Adipose tissue (tissue), 3 donors: ENCODE data around the gene UBE2F. TPM values are rescaled to one million over a fixed set of nuclear protein-coding genes. Genes with fewer than 3 reads are reported as not detected.

Experiments
- H3K27ac ChIP-seq: one replicate; pipeline ENCODE4 v1.5.1; 2013; ENCODE audit warnings: low read depth, low read length
- WGBS, 3 donors: extraction: QIAGEN DNeasy Blood & Tissue Kit; methylation state at CpG; one replicate each; pipeline ENCODE4 v1.1.7; 2013; 5-methylcytosine and 5-hydroxymethylcytosine counted together
- polyA plus RNA-seq, 3 donors: library from polyadenylated mRNA; stranded (reverse); fragments of 200-250 nt; gene quantifications; one replicate each; pipeline ENCODE4 v1.2.3, GENCODE V29; 2013
- donor health status: healthy with polysubstance abuse.
- donor health status: Bipolar disorder and iron deficiency.
- donor health status: healthy.

Gene UBE2F
- polyA plus RNA-seq, 3 donors = 46.8 to 72.0 (median 62.9) TPM

DNA sequence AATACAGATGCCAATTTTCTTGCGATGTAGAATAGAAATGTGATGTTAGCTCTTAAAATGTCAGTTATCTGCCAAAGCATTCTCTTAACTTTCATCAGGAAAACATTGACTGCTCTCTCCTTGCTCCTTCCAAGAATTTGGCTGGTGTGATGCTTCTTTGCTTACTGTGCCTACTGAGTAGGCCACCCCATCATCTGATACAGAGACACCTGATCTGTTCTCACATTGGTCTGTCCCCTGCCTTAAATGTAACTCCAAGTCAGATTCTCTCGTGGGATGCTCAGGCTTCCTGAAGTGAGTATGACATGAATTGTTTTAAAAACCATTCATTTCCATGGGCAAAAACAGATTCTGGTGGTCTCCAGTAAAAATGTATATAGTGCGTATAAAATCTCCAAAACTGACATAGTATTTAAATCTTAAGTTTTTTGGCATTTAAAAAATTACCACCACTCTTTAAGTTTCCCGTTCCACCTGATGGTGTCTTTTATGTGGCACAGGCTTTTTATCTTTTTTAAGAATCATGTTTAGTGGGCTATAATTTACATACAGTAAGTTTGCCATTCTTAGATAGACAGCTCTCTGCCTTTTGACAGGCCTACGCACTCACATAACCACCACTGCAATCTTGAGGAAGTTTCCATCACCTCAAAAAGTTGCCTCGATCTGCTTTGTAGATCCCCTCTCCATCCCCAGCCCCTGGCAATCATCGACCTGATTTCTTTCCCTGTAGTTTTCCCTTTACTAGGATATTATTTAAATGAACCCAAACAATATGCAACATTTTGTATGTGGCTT, 36.6 kb downstream of the UBE2F start:
- H3K27ac ChIP-seq = no peak overlapping the region
- 78 to 91% (median 85%) methylated on average over 7 of the region's 7 CpGs for WGBS, 3 donors

- H3K27ac ChIP-seq = no peak overlapping the region
- WGBS, 3 donors = 95 to 97% (median 96%) methylated on average over 3 of the region's 3 CpGs
These were observed 37.4 kb downstream of the UBE2F start for GRCh38 chr2:238004077-238004830.

DNA sequence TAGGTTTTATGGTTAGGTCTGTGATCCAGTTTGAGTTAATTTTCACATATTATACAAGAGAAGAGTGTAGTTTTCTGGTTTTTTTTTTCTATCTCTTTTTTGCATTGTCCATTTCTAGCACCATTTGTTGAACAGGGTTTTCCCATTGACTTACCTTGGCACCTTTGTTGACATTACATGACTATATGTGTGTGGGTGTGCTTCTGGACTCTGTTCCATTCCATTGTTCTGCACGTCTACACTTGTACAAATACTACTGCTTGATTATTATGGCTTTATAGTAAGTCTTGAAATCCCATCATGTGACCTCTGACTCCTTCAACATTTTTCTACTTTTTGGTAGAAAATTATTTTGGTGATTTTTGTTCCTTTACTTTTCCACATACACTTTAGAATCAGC, 38.7 kb downstream of the UBE2F start:
- H3K27ac ChIP-seq = no peak overlapping the region
- WGBS, 3 donors = 42 to 81% (median 74%) methylated on average over 1 of the region's 1 CpG

- H3K27ac ChIP-seq = no peak overlapping the region
These were observed 39.7 kb downstream of the UBE2F start for GRCh38 chr2:238006510-238006909.

DNA sequence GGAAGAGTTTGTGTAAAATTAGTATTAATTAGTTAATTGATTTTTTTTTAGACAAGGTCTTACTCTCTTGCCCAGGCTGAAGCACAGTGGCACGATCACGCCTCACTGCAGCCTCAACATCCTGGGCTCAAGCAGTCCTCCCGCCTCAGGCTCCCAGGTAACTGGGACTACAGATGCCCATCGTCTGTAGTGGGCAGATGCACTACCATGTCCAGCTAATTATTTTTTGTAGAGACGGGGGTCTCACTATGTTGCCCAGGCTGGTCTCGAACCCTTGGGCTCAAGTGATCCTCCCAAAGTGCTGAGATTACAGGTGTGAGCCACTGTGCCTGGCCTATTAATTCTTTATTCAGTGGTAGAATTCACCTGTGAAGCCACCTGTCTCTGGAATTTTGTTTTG, 41.1 kb downstream of the UBE2F start:
- 83 to 96% (median 88%) methylated on average over 6 of the region's 6 CpGs for WGBS, 3 donors
- H3K27ac ChIP-seq = no peak overlapping the region

- no peak overlapping the region for H3K27ac ChIP-seq
- WGBS, 3 donors = 77 to 90% (median 83%) methylated on average over 2 of the region's 2 CpGs
These were observed 42.7 kb downstream of the UBE2F start for GRCh38 chr2:238009563-238009962.

DNA sequence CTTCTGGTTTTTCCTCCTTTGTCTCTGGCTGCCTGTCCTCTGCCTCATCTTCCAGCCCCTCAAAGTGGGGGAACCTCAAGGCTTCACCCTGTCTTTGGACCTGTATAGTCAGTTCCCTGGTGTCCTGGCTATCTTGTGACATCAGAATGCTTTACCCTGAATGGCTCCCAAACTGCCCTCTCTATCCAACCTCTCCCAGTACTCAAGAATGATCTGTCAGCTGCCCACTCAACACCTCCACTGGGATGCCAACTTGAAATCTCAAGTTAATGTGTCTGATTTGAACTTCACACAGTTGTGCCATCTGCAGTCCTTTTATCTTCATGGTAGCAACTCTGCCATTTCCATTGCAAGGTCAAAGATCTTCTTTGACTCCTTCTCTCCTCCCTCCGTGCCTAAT, 43.8 kb downstream of the UBE2F start:
- H3K27ac ChIP-seq = no peak overlapping the region
- 88 to 100% (median 96%) methylated on average over 1 of the region's 1 CpG for WGBS, 3 donors

DNA sequence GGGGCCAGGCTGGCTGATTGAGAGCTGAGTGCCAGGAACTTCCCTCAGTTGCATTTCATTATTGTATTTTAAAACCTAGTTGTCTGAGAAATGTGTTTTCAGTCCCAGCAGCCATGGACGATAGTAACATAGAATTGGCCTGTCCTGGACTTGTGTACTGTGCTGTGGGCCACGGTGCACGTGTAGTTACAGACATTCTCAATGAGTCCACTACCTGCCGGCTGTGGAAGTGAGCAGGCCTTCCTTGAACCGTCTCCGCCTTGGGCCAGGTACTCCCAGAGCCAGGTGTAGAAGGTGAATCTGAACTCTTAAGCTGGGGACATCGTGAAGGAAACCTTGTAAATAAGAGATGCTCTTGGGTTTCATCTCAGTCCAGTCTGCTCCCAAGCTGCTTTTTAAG, 47.0 kb downstream of the UBE2F start:
- no peak overlapping the region for H3K27ac ChIP-seq
- WGBS, 3 donors = 94 to 95% (median 95%) methylated on average over 7 of the region's 7 CpGs

DNA sequence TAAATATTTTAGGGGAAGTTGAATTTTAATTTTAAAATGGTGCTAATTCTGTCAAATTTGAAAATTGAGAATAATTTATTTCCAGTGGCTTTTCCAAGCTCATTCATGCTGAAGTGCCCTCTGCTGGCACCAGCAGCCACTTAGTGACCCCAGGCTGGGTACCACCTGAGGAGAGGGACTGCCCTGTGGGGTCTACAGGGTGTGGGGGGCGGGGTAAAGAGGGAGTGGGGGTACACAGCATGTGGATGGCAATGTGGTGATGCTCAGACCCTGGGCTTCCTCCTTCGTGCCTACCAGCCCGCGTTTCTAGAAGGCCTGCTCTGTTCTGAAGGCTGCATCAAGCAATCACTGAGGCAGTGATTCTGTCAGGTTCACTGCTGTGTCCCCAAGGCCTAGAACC, 48.9 kb downstream of the UBE2F start:
- WGBS, 3 donors = 73 to 96% (median 93%) methylated on average over 4 of the region's 4 CpGs
- no peak overlapping the region for H3K27ac ChIP-seq

GRCh38 chr2:238016526-238016925, 49.7 kb downstream of the UBE2F start:
- WGBS, 3 donors = 82 to 94% (median 91%) methylated on average over 8 of the region's 8 CpGs
- H3K27ac ChIP-seq = no peak overlapping the region

DNA sequence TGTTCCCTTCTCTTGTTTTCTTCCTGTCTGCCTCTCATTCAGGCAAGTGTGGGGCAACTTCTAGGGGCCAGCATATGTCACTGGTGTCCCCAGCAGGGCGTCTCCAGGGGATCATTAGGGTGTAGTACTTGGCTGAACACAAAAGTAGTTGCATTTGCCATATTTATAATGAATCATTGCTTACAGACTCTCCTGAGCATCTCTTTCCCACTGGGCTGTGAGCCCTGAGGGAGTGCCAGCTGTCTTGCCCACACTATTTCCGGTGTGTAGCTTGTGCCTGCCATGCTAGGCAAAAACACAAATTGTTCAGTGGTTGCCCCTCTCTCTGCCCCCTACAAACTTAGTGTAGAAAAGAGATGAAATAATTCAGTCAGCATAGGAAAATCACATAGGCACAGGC, 53.1 kb downstream of the UBE2F start:
- 75 to 96% (median 94%) methylated on average over 2 of the region's 2 CpGs for WGBS, 3 donors
- H3K27ac ChIP-seq = no peak overlapping the region

- WGBS, 3 donors = 88 to 90% (median 89%) methylated on average over 9 of the region's 9 CpGs
- H3K27ac ChIP-seq = no peak overlapping the region
These were observed 54.0 kb downstream of the UBE2F start for GRCh38 chr2:238020816-238021215.

- WGBS, 3 donors = 89 to 96% (median 92%) methylated on average over 4 of the region's 4 CpGs
- H3K27ac ChIP-seq = no peak overlapping the region
These were observed 54.5 kb downstream of the UBE2F start for GRCh38 chr2:238021327-238021726.

DNA sequence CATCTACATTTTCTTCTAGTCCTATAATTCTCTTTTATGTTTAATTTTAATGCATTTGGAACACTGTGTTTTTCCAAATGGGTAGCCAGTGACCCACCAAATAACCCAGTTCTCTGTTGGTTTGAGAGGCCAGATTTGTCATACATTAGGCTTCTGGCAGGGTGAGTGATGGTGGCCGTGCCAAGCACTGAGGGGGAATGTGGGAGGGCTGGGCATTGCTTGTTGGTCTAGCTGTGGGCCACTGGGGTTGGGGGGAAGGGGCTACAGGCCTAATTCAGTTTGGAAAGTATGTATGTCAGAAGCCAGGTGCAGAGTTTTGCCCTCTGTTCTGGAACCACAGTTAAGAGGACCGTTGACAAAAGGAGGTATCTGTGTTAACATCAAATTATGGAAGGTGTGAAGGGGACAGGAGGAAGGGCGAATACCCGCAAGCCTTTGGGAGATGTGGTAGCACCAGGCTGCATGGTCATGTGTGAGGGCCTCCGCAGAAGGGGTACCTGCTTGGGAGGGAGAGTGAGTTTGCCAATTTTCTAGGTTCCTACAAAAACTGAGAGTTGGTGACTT, 55.9 kb downstream of the UBE2F start:
- 91 to 94% (median 92%) methylated on average over 5 of the region's 5 CpGs for WGBS, 3 donors

GRCh38 chr2:238023608-238024007, 56.8 kb downstream of the UBE2F start:
- WGBS, 3 donors = 98 to 100% (median 100%) methylated on average over 2 of the region's 2 CpGs
- H3K27ac ChIP-seq = no peak overlapping the region

More for the DNA sequence above, 55.9 kb downstream of the UBE2F start:
- no peak overlapping the region for H3K27ac ChIP-seq

- WGBS, 3 donors = 88 to 93% (median 91%) methylated on average over 8 of the region's 8 CpGs
- H3K27ac ChIP-seq = no peak overlapping the region
These were observed 58.2 kb downstream of the UBE2F start for GRCh38 chr2:238024986-238025385.

GRCh38 chr2:238025741-238026360, 59.0 kb downstream of the UBE2F start:
- 90 to 94% (median 93%) methylated on average over 9 of the region's 9 CpGs for WGBS, 3 donors
- H3K27ac ChIP-seq = no peak overlapping the region

- H3K27ac ChIP-seq = no peak overlapping the region
- 69 to 85% (median 76%) methylated on average over 4 of the region's 4 CpGs for WGBS, 3 donors
These were observed 60.2 kb downstream of the UBE2F start for GRCh38 chr2:238027058-238027457.
